ENCODE data around the gene ABCA6.
A peak's percentile ranks its signal among the peaks of the same experiment; 100 is the strongest.

ABCA6 gene

DNA sequence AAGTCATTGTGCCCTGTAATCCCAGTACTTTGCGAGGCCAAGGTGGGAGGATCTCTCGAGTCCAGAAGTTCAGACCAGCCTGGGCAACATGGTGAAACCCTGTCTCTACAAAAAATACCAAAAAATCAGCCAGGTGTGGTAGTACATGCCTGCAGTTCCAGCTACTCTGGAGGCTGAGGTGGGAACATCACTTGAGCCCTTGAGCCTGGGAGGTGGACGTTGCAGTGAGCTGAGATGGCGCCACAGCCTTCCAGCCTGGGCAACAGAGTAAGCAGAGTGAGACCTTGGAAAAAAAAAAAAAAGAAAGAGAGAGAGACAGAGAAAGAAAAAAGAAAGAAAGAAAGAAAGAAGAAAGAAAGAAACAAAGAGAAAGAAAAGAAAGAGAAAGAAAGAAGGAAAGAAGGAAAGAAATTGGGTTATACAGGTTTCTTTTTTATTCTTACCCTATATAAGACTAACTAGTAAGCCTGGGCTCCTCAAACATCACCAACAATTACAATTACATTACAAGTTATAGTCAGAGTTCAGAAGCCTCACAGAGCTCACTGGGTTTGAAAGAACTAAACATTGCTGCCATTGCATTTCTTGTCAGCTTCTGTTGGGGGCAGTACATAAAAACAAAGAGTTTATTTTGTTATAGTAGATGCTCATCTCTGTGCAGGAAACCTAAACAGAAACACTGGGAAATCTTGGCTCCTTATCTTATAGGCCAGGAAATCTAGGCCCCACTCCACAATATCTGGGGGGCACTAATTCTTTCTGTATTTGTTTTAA is 74.2 kb downstream of the ABCA6 start:
- TF ChIP-seq, protein P1, sequence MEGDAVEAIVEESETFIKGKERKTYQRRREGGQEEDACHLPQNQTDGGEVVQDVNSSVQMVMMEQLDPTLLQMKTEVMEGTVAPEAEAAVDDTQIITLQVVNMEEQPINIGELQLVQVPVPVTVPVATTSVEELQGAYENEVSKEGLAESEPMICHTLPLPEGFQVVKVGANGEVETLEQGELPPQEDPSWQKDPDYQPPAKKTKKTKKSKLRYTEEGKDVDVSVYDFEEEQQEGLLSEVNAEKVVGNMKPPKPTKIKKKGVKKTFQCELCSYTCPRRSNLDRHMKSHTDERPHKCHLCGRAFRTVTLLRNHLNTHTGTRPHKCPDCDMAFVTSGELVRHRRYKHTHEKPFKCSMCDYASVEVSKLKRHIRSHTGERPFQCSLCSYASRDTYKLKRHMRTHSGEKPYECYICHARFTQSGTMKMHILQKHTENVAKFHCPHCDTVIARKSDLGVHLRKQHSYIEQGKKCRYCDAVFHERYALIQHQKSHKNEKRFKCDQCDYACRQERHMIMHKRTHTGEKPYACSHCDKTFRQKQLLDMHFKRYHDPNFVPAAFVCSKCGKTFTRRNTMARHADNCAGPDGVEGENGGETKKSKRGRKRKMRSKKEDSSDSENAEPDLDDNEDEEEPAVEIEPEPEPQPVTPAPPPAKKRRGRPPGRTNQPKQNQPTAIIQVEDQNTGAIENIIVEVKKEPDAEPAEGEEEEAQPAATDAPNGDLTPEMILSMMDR (IDR thresholded peaks at IDR 0.05; ENCODE audit: low read depth, low read length), result peak; percentile 4
- H3K4me3 ChIP-seq (ENCODE audit: low read depth, low read length), result no peak overlapping the region
- in situ Hi-C loops (cut with HindIII; ENCODE audit: low sequenced_read_pairs), result no loop called here
- DNase-seq (ENCODE audit: low read depth, low spot score), result no peak

DNA sequence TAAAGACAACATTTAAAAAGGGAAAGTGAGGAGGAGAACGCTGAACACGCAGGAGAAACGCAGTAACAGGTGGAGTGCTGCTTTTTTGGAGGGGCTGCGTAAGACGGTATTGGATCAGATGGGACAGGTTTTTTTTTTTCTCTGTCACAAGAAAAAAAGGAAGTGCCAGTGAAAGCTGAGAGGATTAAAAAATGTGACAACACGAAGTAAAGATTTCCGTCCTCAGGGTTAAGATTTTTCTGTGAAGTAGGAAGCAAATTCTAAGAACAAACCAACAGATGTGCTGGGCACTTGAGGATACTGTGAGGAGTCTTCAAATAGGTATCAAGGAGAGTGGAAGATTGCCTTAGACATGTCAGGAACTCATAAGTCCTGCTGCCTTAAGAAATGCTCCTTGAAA is 75.2 kb downstream of the ABCA6 start:
- TF ChIP-seq, protein P1 (IDR thresholded peaks at IDR 0.05; ENCODE audit: low read depth, low read length), result no peak
- H3K4me3 ChIP-seq (ENCODE audit: low read depth, low read length), result no peak overlapping the region
- in situ Hi-C loops (cut with HindIII; ENCODE audit: low sequenced_read_pairs), result no loop called here
- no peak for DNase-seq (ENCODE audit: low read depth, low spot score)

DNA sequence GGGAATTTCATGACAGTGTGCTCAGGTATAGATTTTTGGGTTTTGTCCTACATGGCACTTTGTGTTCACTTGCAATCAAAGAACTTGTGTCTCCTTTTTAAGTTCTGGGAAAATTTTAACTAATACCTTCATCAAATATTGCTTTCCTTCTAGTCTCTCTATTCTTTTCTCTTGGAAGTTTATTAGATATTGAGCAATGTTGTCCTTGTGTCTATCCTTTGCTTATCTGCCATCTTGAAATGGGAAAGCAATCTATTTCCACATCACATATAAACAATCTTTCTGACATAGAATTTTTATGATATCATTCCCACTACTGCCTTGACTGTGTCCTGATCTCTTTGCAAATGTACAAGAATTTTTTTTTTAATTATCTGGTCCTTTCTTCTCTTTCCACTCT is 76.6 kb downstream of the ABCA6 start:
- H3K4me3 ChIP-seq (ENCODE audit: low read depth, low read length), result no peak overlapping the region
- in situ Hi-C loops (cut with HindIII; ENCODE audit: low sequenced_read_pairs), result no loop called here
- DNase-seq (ENCODE audit: low read depth, low spot score), result no peak
- TF ChIP-seq, protein P1 (IDR thresholded peaks at IDR 0.05; ENCODE audit: low read depth, low read length), result no peak

DNA sequence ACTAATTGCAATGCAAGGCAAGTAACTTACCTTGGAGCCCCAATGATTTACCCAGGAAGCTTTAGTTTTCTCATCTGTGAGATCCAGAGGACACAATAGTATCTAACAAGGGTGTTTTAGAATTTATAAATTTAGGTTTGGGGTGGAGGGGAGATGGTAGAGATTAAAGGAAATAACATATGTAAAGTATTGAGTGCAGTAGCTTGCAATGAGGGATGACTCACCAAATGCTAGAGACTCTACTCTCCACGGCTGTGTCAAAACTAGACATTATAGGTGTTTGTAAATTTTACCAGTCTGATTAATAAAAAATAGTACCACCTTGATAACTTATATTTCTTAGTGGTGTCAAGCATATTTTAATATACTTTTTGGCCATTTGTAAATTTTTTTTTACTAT is 77.2 kb downstream of the ABCA6 start:
- no peak overlapping the region for H3K4me3 ChIP-seq (ENCODE audit: low read depth, low read length)
- in situ Hi-C loops (cut with HindIII; ENCODE audit: low sequenced_read_pairs), result no loop called here
- TF ChIP-seq, protein P1 (IDR thresholded peaks at IDR 0.05; ENCODE audit: low read depth, low read length), result no peak
- DNase-seq (ENCODE audit: low read depth, low spot score), result no peak

DNA sequence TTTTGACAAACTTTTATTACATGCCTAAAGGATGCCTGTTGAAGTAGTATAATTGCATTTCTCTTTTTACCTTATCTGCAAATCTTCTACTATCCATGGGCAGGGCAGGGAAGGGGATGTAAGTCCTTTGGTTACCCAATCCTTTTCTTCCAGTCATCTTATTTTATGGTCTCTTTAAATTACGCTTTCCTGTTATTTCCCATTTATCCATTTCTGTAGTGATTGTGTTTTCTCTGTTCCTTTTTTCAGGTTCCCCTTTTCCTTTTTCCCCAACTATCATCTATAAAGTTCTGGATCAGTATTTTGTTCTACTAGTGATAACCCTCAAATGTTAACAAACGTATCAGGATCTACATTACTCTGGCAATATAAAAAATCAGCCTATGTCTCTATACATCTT is 77.7 kb downstream of the ABCA6 start:
- H3K4me3 ChIP-seq (ENCODE audit: low read depth, low read length), result no peak overlapping the region
- in situ Hi-C loops (cut with HindIII; ENCODE audit: low sequenced_read_pairs), result no loop called here
- TF ChIP-seq, protein P1 (IDR thresholded peaks at IDR 0.05; ENCODE audit: low read depth, low read length), result no peak
- DNase-seq (ENCODE audit: low read depth, low spot score), result no peak

DNA sequence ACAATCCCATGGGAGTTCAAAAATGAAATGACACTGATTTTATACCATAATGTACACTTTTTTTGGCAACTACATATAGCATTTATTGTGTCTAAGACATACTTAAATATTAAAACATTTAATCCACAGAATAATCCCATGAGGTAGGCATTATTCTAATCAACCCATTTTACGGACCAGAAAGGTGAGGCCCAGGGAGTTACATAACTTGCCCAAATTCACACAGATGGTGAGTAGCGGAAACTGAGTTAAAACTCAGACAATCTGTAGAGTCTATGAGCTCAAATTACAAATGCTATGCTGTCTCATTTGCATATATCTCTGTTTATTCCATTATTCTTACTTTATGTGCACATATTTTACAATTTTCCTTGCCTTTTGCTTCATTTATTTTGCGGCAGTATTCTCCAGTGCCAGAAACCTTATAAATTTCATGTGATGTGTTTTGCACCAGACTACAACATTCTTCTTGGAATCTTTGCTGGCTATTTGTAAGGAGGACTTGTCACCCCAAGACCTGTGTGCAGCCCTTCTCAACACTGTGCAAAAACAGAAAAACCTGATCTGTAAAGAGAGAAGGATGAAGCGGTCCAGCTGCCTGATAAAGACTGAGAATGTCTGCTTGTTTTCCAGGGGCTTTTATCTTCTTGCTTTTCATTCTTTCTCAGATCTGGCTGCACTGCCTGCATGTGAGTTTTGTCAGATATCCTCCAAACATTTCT is 78.7 kb downstream of the ABCA6 start:
- in situ Hi-C loops (cut with HindIII; ENCODE audit: low sequenced_read_pairs), result no loop called here
- no peak overlapping the region for H3K4me3 ChIP-seq (ENCODE audit: low read depth, low read length)
- TF ChIP-seq, protein P1 (IDR thresholded peaks at IDR 0.05; ENCODE audit: low read depth, low read length), result no peak
- DNase-seq (ENCODE audit: low read depth, low spot score), result no peak

All from astrocyte of the spinal cord (primary cell).